HEK293 (cell line): ENCODE results near the gene ZNF485.

Experiments
- HOXA7 ChIP-seq: sonication (generic); formaldehyde crosslinking; IDR thresholded peaks from 2 replicates; pipeline ENCODE4 v1.8.1; 2022; ENCODE audit warnings: missing genetic modification reagents, borderline replicate concordance
- KLF7 ChIP-seq: fragments of 450-650 bp; formaldehyde crosslinking; IDR thresholded peaks from 2 replicates; pipeline ENCODE4 v1.5.1; 2016; ENCODE audit warnings: missing biosample characterization, missing genetic modification characterization, borderline replicate concordance
- KLF8 ChIP-seq: fragments of 450-650 bp; formaldehyde crosslinking; IDR thresholded peaks from 2 replicates; pipeline ENCODE4 v1.5.1; 2016; ENCODE audit warnings: missing biosample characterization, missing genetic modification characterization
- TRIM28 ChIP-seq: IDR thresholded peaks from 2 replicates; pipeline ENCODE4 v1.6.1; 2011; ENCODE audit warnings: low read length, control low read depth, borderline replicate concordance
- ZBTB1 ChIP-seq: fragments of 450-650 bp; formaldehyde crosslinking; IDR thresholded peaks from 2 replicates; pipeline ENCODE4 v1.5.1; 2016; ENCODE audit warnings: missing biosample characterization, missing genetic modification characterization
- ZBTB17 ChIP-seq: fragments of 450-650 bp; formaldehyde crosslinking; IDR thresholded peaks from 2 replicates; pipeline ENCODE4 v1.5.1; 2016; ENCODE audit warnings: missing biosample characterization, missing genetic modification characterization
- ZEB2 ChIP-seq: fragments of 450-650 bp; formaldehyde crosslinking; IDR thresholded peaks from 2 replicates; pipeline ENCODE4 v1.5.1; 2016; ENCODE audit warnings: missing biosample characterization, missing genetic modification characterization
- ZFP69B ChIP-seq: fragments of 450-650 bp; formaldehyde crosslinking; IDR thresholded peaks from 2 replicates; pipeline ENCODE4 v1.5.1; 2016; ENCODE audit warnings: missing biosample characterization, missing genetic modification characterization
- ZNF138 ChIP-seq: fragments of 450-650 bp; formaldehyde crosslinking; IDR thresholded peaks from 2 replicates; pipeline ENCODE4 v1.5.1; 2016; ENCODE audit warnings: missing biosample characterization, missing genetic modification characterization, borderline replicate concordance
- ZNF169 ChIP-seq: fragments of 450-650 bp; formaldehyde crosslinking; IDR thresholded peaks from 2 replicates; pipeline ENCODE4 v1.5.1; 2016; ENCODE audit warnings: missing biosample characterization, missing genetic modification characterization
- ZNF366 ChIP-seq: fragments of 450-650 bp; formaldehyde crosslinking; conservative IDR thresholded peaks from 2 replicates; pipeline ENCODE4 v1.5.1; 2016; ENCODE audit warnings: missing biosample characterization, missing genetic modification characterization
- ZNF394 ChIP-seq: fragments of 450-650 bp; formaldehyde crosslinking; IDR thresholded peaks from 2 replicates; pipeline ENCODE4 v1.5.1; 2016; ENCODE audit warnings: missing biosample characterization, missing genetic modification characterization, mild to moderate bottlenecking, moderate library complexity, borderline replicate concordance
- ZNF701 ChIP-seq: fragments of 450-650 bp; formaldehyde crosslinking; IDR thresholded peaks from 2 replicates; pipeline ENCODE4 v1.5.1; 2016; ENCODE audit warnings: missing biosample characterization, missing genetic modification characterization
- ZNF776 ChIP-seq: fragments of 450-650 bp; formaldehyde crosslinking; IDR thresholded peaks from 2 replicates; pipeline ENCODE4 v1.5.0; 2017; ENCODE audit warnings: missing biosample characterization, missing genetic modification characterization, borderline replicate concordance
- ZNF791 ChIP-seq: fragments of 450-650 bp; formaldehyde crosslinking; IDR thresholded peaks from 2 replicates; pipeline ENCODE4 v1.5.1; 2016; ENCODE audit warnings: missing biosample characterization, missing genetic modification characterization
- ZNF830 ChIP-seq: fragments of 450-650 bp; IDR thresholded peaks from 2 replicates; pipeline ENCODE4 v1.5.0; 2018; ENCODE audit warnings: missing biosample characterization, missing genetic modification characterization, low read depth, mild to moderate bottlenecking, moderate library complexity
- TF ChIP-seq, protein P1 (sequence below): fragments of 450-650 bp; formaldehyde crosslinking; IDR thresholded peaks from 2 replicates; pipeline ENCODE4 v1.5.1; 2016; ENCODE audit warnings: missing biosample characterization, missing genetic modification characterization
- TF ChIP-seq, protein P2 (sequence below): fragments of 450-650 bp; formaldehyde crosslinking; IDR thresholded peaks from 2 replicates; pipeline ENCODE4 v1.5.1; 2016; ENCODE audit warnings: missing biosample characterization, missing genetic modification characterization
- TF ChIP-seq, protein P3 (sequence below): fragments of 450-650 bp; formaldehyde crosslinking; IDR thresholded peaks from 2 replicates; pipeline ENCODE4 v1.5.1; 2016; ENCODE audit warnings: missing biosample characterization, missing genetic modification characterization
- TF ChIP-seq, protein P4 (sequence below): fragments of 450-650 bp; formaldehyde crosslinking; IDR thresholded peaks from 2 replicates; pipeline ENCODE4 v1.5.1; 2016; ENCODE audit warnings: missing biosample characterization, missing genetic modification characterization
- TF ChIP-seq, protein P5 (sequence below): fragments of 450-650 bp; formaldehyde crosslinking; conservative IDR thresholded peaks from 2 replicates; pipeline ENCODE4 v1.5.1; 2016; ENCODE audit warnings: low read depth, missing biosample characterization, missing genetic modification characterization
- TF ChIP-seq, protein P6 (sequence below): fragments of 450-650 bp; formaldehyde crosslinking; IDR thresholded peaks from 2 replicates; pipeline ENCODE4 v1.5.1; 2017; ENCODE audit warnings: missing biosample characterization, missing genetic modification characterization
- TF ChIP-seq, protein P7 (sequence below): fragments of 450-650 bp; formaldehyde crosslinking; IDR thresholded peaks from 2 replicates; pipeline ENCODE4 v1.5.1; 2017; ENCODE audit warnings: missing biosample characterization, missing genetic modification characterization

ZNF485 gene

DNA sequence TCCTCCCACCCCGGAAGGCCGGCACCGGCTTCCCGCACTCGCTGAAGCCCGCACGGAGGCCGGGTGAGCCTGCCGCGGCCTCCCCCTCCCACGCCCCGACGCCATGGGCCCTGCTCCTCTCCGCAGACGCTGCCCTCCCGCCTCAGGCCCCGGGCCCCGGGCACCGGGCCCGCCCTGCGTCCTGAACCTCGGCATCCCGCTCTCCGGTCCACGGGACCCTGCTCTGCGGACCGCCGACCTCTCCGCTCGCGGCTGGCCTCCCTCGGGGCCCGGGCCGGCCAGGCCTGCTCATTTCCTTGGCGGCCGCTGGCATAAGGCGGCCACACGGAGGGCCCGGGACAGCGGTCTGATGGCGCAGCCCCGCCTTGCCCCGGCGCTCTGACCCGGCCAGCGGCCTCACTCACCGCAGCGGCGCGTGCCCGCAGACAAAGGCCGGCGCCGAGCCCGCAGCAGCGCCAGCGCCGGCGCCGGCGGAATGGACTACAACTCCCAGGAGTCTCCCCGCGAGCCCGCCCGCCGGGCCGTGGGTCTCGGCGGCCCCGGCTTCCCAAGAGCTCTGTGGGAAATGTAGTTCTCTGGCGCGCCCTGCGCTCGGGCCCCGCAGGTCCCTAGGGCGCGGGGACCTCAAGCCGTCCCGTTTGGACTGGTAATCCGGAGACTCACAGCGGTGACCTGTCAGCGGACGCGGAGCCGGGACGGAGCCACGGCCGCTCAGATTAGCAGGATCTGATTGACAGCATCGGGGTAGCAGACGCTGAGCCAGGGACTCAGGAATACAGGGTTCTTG is 42.4 kb downstream of the ZNF485 start, which contains the start of gene ZNF32 (continued):
- TF ChIP-seq, protein P1, sequence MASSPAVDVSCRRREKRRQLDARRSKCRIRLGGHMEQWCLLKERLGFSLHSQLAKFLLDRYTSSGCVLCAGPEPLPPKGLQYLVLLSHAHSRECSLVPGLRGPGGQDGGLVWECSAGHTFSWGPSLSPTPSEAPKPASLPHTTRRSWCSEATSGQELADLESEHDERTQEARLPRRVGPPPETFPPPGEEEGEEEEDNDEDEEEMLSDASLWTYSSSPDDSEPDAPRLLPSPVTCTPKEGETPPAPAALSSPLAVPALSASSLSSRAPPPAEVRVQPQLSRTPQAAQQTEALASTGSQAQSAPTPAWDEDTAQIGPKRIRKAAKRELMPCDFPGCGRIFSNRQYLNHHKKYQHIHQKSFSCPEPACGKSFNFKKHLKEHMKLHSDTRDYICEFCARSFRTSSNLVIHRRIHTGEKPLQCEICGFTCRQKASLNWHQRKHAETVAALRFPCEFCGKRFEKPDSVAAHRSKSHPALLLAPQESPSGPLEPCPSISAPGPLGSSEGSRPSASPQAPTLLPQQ (tag by site-specific recombination) = peak; percentile 37; the same call in 1 of the 2 replicates
- TF ChIP-seq ZNF138 (tag by site-specific recombination) = no peak
- TF ChIP-seq, protein P2, sequence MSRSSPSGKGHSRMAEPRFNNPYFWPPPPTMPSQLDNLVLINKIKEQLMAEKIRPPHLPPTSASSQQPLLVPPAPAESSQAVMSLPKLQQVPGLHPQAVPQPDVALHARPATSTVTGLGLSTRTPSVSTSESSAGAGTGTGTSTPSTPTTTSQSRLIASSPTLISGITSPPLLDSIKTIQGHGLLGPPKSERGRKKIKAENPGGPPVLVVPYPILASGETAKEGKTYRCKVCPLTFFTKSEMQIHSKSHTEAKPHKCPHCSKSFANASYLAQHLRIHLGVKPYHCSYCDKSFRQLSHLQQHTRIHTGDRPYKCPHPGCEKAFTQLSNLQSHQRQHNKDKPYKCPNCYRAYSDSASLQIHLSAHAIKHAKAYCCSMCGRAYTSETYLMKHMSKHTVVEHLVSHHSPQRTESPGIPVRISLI (tag by site-specific recombination) = no peak
- no peak for TF ChIP-seq ZFP69B
- TF ChIP-seq ZBTB17 (tag by site-specific recombination) = 0 out of 2 replicates have a peak, but pooled peaks have one; percentile 38
- peak; percentile 79; the same call in 1 of the 2 replicates for TF ChIP-seq HOXA7 (CRISPR knock-in tag)
- no peak for TF ChIP-seq ZNF776 (tag by site-specific recombination)
- TF ChIP-seq, protein P3, sequence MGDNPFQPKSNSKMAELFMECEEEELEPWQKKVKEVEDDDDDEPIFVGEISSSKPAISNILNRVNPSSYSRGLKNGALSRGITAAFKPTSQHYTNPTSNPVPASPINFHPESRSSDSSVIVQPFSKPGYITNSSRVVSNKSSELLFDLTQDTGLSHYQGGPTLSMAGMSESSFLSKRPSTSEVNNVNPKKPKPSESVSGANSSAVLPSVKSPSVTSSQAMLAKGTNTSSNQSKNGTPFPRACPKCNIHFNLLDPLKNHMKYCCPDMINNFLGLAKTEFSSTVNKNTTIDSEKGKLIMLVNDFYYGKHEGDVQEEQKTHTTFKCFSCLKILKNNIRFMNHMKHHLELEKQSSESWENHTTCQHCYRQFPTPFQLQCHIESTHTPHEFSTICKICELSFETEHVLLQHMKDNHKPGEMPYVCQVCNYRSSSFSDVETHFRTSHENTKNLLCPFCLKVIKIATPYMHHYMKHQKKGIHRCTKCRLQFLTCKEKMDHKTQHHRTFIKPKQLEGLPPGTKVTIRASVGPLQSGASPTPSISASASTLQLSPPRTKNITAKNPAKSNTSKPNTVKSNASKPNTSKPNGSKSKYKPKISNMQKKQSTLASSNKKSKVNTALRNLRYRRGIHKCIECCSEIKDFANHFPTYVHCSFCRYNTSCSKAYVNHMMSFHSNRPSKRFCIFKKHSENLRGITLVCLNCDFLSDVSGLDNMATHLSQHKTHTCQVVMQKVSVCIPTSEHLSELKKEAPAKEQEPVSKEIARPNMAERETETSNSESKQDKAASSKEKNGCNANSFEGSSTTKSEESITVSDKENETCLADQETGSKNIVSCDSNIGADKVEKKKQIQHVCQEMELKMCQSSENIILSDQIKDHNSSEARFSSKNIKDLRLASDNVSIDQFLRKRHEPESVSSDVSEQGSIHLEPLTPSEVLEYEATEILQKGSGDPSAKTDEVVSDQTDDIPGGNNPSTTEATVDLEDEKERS (tag by site-specific recombination) = no peak
- no peak for TF ChIP-seq ZNF169
- TF ChIP-seq ZNF791 (tag by site-specific recombination) = no peak
- TF ChIP-seq ZNF701 = no peak
- TF ChIP-seq, protein P4, sequence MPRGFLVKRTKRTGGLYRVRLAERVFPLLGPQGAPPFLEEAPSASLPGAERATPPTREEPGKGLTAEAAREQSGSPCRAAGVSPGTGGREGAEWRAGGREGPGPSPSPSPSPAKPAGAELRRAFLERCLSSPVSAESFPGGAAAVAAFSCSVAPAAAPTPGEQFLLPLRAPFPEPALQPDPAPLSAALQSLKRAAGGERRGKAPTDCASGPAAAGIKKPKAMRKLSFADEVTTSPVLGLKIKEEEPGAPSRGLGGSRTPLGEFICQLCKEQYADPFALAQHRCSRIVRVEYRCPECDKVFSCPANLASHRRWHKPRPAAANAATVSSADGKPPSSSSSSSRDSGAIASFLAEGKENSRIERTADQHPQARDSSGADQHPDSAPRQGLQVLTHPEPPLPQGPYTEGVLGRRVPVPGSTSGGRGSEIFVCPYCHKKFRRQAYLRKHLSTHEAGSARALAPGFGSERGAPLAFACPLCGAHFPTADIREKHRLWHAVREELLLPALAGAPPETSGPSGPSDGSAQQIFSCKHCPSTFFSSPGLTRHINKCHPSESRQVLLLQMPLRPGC (tag by site-specific recombination) = no peak
- no peak for TF ChIP-seq ZNF394
- TF ChIP-seq, protein P5, sequence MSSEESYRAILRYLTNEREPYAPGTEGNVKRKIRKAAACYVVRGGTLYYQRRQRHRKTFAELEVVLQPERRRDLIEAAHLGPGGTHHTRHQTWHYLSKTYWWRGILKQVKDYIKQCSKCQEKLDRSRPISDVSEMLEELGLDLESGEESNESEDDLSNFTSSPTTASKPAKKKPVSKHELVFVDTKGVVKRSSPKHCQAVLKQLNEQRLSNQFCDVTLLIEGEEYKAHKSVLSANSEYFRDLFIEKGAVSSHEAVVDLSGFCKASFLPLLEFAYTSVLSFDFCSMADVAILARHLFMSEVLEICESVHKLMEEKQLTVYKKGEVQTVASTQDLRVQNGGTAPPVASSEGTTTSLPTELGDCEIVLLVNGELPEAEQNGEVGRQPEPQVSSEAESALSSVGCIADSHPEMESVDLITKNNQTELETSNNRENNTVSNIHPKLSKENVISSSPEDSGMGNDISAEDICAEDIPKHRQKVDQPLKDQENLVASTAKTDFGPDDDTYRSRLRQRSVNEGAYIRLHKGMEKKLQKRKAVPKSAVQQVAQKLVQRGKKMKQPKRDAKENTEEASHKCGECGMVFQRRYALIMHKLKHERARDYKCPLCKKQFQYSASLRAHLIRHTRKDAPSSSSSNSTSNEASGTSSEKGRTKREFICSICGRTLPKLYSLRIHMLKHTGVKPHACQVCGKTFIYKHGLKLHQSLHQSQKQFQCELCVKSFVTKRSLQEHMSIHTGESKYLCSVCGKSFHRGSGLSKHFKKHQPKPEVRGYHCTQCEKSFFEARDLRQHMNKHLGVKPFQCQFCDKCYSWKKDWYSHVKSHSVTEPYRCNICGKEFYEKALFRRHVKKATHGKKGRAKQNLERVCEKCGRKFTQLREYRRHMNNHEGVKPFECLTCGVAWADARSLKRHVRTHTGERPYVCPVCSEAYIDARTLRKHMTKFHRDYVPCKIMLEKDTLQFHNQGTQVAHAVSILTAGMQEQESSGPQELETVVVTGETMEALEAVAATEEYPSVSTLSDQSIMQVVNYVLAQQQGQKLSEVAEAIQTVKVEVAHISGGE (tag by site-specific recombination) = no peak; the same call in 1 of the 2 replicates
- TF ChIP-seq, protein P6, sequence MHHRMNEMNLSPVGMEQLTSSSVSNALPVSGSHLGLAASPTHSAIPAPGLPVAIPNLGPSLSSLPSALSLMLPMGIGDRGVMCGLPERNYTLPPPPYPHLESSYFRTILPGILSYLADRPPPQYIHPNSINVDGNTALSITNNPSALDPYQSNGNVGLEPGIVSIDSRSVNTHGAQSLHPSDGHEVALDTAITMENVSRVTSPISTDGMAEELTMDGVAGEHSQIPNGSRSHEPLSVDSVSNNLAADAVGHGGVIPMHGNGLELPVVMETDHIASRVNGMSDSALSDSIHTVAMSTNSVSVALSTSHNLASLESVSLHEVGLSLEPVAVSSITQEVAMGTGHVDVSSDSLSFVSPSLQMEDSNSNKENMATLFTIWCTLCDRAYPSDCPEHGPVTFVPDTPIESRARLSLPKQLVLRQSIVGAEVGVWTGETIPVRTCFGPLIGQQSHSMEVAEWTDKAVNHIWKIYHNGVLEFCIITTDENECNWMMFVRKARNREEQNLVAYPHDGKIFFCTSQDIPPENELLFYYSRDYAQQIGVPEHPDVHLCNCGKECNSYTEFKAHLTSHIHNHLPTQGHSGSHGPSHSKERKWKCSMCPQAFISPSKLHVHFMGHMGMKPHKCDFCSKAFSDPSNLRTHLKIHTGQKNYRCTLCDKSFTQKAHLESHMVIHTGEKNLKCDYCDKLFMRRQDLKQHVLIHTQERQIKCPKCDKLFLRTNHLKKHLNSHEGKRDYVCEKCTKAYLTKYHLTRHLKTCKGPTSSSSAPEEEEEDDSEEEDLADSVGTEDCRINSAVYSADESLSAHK (tag by site-specific recombination) = no peak
- TF ChIP-seq, protein P7, sequence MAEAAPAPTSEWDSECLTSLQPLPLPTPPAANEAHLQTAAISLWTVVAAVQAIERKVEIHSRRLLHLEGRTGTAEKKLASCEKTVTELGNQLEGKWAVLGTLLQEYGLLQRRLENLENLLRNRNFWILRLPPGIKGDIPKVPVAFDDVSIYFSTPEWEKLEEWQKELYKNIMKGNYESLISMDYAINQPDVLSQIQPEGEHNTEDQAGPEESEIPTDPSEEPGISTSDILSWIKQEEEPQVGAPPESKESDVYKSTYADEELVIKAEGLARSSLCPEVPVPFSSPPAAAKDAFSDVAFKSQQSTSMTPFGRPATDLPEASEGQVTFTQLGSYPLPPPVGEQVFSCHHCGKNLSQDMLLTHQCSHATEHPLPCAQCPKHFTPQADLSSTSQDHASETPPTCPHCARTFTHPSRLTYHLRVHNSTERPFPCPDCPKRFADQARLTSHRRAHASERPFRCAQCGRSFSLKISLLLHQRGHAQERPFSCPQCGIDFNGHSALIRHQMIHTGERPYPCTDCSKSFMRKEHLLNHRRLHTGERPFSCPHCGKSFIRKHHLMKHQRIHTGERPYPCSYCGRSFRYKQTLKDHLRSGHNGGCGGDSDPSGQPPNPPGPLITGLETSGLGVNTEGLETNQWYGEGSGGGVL (tag by site-specific recombination) = peak; percentile 33; the same call in 1 of the 2 replicates
- TF ChIP-seq KLF8 (tag by site-specific recombination) = no peak
- no peak for TF ChIP-seq KLF7 (tag by site-specific recombination)
- TF ChIP-seq ZEB2 (tag by site-specific recombination) = no peak
- TF ChIP-seq ZBTB1 (tag by site-specific recombination) = no peak
- TF ChIP-seq ZNF830 (tag by site-specific recombination) = no peak
- no peak for TF ChIP-seq ZNF366 (tag by site-specific recombination)
- no peak for TF ChIP-seq TRIM28
